Measurements from ENCODE around the gene TACR2. TPM values are rescaled to one million over a fixed set of nuclear protein-coding genes. Genes with fewer than 3 reads are reported as not detected.

TACR2 gene
- total and polyA plus RNA-seq, 2 of the 13 experiments (the other 11 are each of a cell fraction or from before 2014, with no cell fraction given): 0.04 TPM; not detected in 1

DNA sequence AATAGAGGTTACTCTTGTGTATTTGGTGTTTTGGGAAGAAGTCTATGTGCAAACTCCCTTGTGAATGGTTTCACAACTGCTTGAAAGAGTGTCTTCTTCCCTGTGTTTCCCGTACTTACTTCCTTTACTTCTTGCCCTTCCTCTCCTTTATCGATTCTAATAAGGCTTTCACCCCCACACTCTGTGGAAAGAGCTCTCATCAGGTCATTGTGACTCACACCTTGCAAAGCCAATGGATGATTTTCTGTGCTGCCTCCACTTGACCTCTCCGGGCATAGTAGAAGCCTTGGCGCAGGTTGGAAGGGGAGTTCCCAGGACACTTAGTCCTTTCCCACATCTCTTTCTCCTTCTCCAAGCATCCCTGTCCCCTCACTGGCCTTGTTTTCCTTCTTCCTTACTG, 28.3 kb upstream of the TACR2 start:
- TF ChIP-seq MTA3 (CRISPR knock-in tag; IDR thresholded peaks at IDR 0.05): no peak
- no peak for TF ChIP-seq MTF2 (CRISPR knock-in tag; IDR thresholded peaks at IDR 0.05; ENCODE audit: borderline replicate concordance)
- TF ChIP-seq FOXP1 (IDR thresholded peaks at IDR 0.05): no peak
- TF ChIP-seq FOXP1 (CRISPR knock-in tag; IDR thresholded peaks at IDR 0.05): no peak
- TF ChIP-seq ZBTB26 (CRISPR knock-in tag; IDR thresholded peaks at IDR 0.05; ENCODE audit: borderline replicate concordance): no peak
- no peak for TF ChIP-seq ZNF143 (CRISPR knock-in tag; IDR thresholded peaks at IDR 0.05)
- TF ChIP-seq, protein P1, sequence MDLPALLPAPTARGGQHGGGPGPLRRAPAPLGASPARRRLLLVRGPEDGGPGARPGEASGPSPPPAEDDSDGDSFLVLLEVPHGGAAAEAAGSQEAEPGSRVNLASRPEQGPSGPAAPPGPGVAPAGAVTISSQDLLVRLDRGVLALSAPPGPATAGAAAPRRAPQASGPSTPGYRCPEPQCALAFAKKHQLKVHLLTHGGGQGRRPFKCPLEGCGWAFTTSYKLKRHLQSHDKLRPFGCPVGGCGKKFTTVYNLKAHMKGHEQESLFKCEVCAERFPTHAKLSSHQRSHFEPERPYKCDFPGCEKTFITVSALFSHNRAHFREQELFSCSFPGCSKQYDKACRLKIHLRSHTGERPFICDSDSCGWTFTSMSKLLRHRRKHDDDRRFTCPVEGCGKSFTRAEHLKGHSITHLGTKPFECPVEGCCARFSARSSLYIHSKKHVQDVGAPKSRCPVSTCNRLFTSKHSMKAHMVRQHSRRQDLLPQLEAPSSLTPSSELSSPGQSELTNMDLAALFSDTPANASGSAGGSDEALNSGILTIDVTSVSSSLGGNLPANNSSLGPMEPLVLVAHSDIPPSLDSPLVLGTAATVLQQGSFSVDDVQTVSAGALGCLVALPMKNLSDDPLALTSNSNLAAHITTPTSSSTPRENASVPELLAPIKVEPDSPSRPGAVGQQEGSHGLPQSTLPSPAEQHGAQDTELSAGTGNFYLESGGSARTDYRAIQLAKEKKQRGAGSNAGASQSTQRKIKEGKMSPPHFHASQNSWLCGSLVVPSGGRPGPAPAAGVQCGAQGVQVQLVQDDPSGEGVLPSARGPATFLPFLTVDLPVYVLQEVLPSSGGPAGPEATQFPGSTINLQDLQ (CRISPR knock-in tag; IDR thresholded peaks at IDR 0.05): no peak
- TF ChIP-seq, protein P2, sequence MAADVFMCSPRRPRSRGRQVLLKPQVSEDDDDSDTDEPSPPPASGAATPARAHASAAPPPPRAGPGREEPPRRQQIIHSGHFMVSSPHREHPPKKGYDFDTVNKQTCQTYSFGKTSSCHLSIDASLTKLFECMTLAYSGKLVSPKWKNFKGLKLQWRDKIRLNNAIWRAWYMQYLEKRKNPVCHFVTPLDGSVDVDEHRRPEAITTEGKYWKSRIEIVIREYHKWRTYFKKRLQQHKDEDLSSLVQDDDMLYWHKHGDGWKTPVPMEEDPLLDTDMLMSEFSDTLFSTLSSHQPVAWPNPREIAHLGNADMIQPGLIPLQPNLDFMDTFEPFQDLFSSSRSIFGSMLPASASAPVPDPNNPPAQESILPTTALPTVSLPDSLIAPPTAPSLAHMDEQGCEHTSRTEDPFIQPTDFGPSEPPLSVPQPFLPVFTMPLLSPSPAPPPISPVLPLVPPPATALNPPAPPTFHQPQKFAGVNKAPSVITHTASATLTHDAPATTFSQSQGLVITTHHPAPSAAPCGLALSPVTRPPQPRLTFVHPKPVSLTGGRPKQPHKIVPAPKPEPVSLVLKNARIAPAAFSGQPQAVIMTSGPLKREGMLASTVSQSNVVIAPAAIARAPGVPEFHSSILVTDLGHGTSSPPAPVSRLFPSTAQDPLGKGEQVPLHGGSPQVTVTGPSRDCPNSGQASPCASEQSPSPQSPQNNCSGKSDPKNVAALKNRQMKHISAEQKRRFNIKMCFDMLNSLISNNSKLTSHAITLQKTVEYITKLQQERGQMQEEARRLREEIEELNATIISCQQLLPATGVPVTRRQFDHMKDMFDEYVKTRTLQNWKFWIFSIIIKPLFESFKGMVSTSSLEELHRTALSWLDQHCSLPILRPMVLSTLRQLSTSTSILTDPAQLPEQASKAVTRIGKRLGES (CRISPR knock-in tag; IDR thresholded peaks at IDR 0.05; ENCODE audit: borderline replicate concordance): no peak
- no peak for TF ChIP-seq ETV5 (CRISPR knock-in tag; IDR thresholded peaks at IDR 0.05; ENCODE audit: borderline replicate concordance)
- no peak for TF ChIP-seq RXRA (CRISPR knock-in tag; IDR thresholded peaks at IDR 0.05)
- TF ChIP-seq ZNF615 (CRISPR knock-in tag; IDR thresholded peaks at IDR 0.05; ENCODE audit: borderline replicate concordance): no peak
- WGBS (ENCODE audit: low lambda C conversion rate): 10% methylated on average over 4 of the region's 4 CpGs
- intact Hi-C loops (cut with micrococcal nuclease; ENCODE audit: unreplicated experiment): no loop called here
- ChIA-PET POLR2A (no interaction called here), CTCF (ENCODE audit: low intra/inter-chr PET ratio, low total read pairs) (no interaction called here)
- ATAC-seq (no peak), DNase-seq (ENCODE audit: low spot score) (no peak), FAIRE-seq (no peak)
- in situ Hi-C loops (cut with HindIII; ENCODE audit: extremely low pct_ligation_motif_present, low pct_unique_long_range_greater_than_20kb): no loop called here
- Histone ChIP-seq H3K36me3 (replicated peaks in 1 of 2; ENCODE audit: control insufficient read depth in 1 of 2, insufficient read depth in 2 of 2, low read length in 2 of 2) (no peaks in the 10 kb centered on the region), H2AFZ (ENCODE audit: low read length) (no peak overlapping the region), H3K4me2 (ENCODE audit: low read depth, low read length) (no peak overlapping the region), H3K9me3 (ENCODE audit: low read length) (no peaks in the 10 kb centered on the region), H3K27me3 (ENCODE audit: control insufficient read depth in 1 of 2, insufficient read depth in 2 of 2, low read length in 2 of 2) (peaks cover 0 to 3% of the 10 kb centered on the region in 2 experiments; a peak in 1 of 5 replicates), H3K9ac (ENCODE audit: insufficient read depth, low read depth, low read length) (no peak overlapping the region), H3K27ac (ENCODE audit: extremely low read length, insufficient read depth, low read length) (no peak overlapping the region), H3K4me1 (ENCODE audit: insufficient read depth, low read length) (peaks cover 54% of the 10 kb centered on the region), H3K4me3 (replicated peaks in 1 of 3; ENCODE audit: insufficient read depth in 1 of 3, low read depth in 2 of 3, low read length in 3 of 3) (no peak overlapping the region), H4K20me1 (ENCODE audit: insufficient read depth, low read length) (no peaks in the 10 kb centered on the region), H3K79me2 (ENCODE audit: insufficient read depth, low read length) (no peaks in the 10 kb centered on the region)
- no TSS peak for BruUV-seq (replicated peaks)

Data from HepG2 (cell line).